Measurements from ENCODE around the gene PSMD1. TPM values are rescaled to one million over a fixed set of nuclear protein-coding genes. Genes with fewer than 3 reads are reported as not detected.

The PSMD1 gene
- total RNA-seq, 4 donors from 2014 or later = 45.5 to 60.2 (median 56.8) TPM

- H3K4me3 ChIP-seq = no peak overlapping the region
- H3K27ac ChIP-seq = no peak overlapping the region
- no peak for TF ChIP-seq EP300 (IDR thresholded peaks at IDR 0.05)
- no peaks in the 10 kb centered on the region for H3K9me3 ChIP-seq
- H3K4me1 ChIP-seq = peaks cover 5% of the 10 kb centered on the region
- no peaks in the 10 kb centered on the region for H3K27me3 ChIP-seq
- peaks cover 17% of the 10 kb centered on the region for H3K36me3 ChIP-seq
- WGBS = 88% methylated on average over 1 of the region's 1 CpG
- DNase-seq (ENCODE audit: low spot score in 2 of 2) = no peak
Measured at GRCh38 chr2:231111987-231112386, 55.3 kb downstream of the PSMD1 start.

GRCh38 chr2:231113489-231113888, 56.8 kb downstream of the PSMD1 start:
- WGBS = 90% methylated on average over 5 of the region's 5 CpGs

GRCh38 chr2:231115651-231116050, 59.0 kb downstream of the PSMD1 start:
- no peak for DNase-seq (ENCODE audit: low spot score in 2 of 2)
- TF ChIP-seq POLR2AphosphoS5 (IDR thresholded peaks at IDR 0.05) (no peak), POLR2A (IDR thresholded peaks at IDR 0.05) (no peak), CTCF (IDR thresholded peaks at IDR 0.05) (no peak)
- H3K36me3 ChIP-seq = peaks cover 3% of the 10 kb centered on the region
- WGBS = 79% methylated on average over 2 of the region's 2 CpGs
- H3K27me3 ChIP-seq = no peaks in the 10 kb centered on the region
- peaks cover 3% of the 10 kb centered on the region for H3K4me1 ChIP-seq
- H3K4me3 ChIP-seq = no peak overlapping the region
- no peak overlapping the region for H3K27ac ChIP-seq
- no peaks in the 10 kb centered on the region for H3K9me3 ChIP-seq

More at GRCh38 chr2:231113489-231113888, 56.8 kb downstream of the PSMD1 start:
- H3K4me1 ChIP-seq = peaks cover 5% of the 10 kb centered on the region
- H3K27me3 ChIP-seq = no peaks in the 10 kb centered on the region
- peaks cover 16% of the 10 kb centered on the region for H3K36me3 ChIP-seq
- no peak overlapping the region for H3K4me3 ChIP-seq
- TF ChIP-seq POLR2AphosphoS5 (IDR thresholded peaks at IDR 0.05) (no peak), EP300 (IDR thresholded peaks at IDR 0.05) (no peak), CTCF (IDR thresholded peaks at IDR 0.05) (no peak), POLR2A (IDR thresholded peaks at IDR 0.05) (no peak)
- DNase-seq (ENCODE audit: low spot score in 2 of 2) = no peak
- H3K27ac ChIP-seq = no peak overlapping the region
- H3K9me3 ChIP-seq = no peaks in the 10 kb centered on the region

GRCh38 chr2:231117148-231117547, 60.5 kb downstream of the PSMD1 start:
- peaks cover 3% of the 10 kb centered on the region for H3K36me3 ChIP-seq
- 50% methylated on average over 1 of the region's 1 CpG for WGBS
- DNase-seq (ENCODE audit: low spot score in 2 of 2) = no peak

GRCh38 chr2:231117922-231118613, 61.4 kb downstream of the PSMD1 start:
- Histone ChIP-seq H3K27ac (no peak overlapping the region), H3K4me3 (no peak overlapping the region), H3K9me3 (no peaks in the 10 kb centered on the region), H3K27me3 (no peaks in the 10 kb centered on the region), H3K4me1 (no peaks in the 10 kb centered on the region), H3K36me3 (peaks cover 3% of the 10 kb centered on the region)
- no peak for DNase-seq (ENCODE audit: low spot score in 2 of 2)
- TF ChIP-seq CTCF (IDR thresholded peaks at IDR 0.05) (no peak), POLR2AphosphoS5 (IDR thresholded peaks at IDR 0.05) (no peak), EP300 (IDR thresholded peaks at IDR 0.05) (no peak), POLR2A (IDR thresholded peaks at IDR 0.05) (no peak)
- 82% methylated on average over 4 of the region's 4 CpGs for WGBS

More at GRCh38 chr2:231117148-231117547, 60.5 kb downstream of the PSMD1 start:
- TF ChIP-seq EP300 (IDR thresholded peaks at IDR 0.05) = no peak
- no peak for TF ChIP-seq CTCF (IDR thresholded peaks at IDR 0.05)
- TF ChIP-seq POLR2AphosphoS5 (IDR thresholded peaks at IDR 0.05) = no peak
- TF ChIP-seq POLR2A (IDR thresholded peaks at IDR 0.05) = no peak
- Histone ChIP-seq H3K9me3 (no peaks in the 10 kb centered on the region), H3K4me1 (no peaks in the 10 kb centered on the region), H3K27me3 (no peaks in the 10 kb centered on the region), H3K27ac (no peak overlapping the region), H3K4me3 (no peak overlapping the region)

GRCh38 chr2:231118614-231118942, 61.9 kb downstream of the PSMD1 start:
- H3K36me3 ChIP-seq = no peaks in the 10 kb centered on the region
- H3K4me1 ChIP-seq = peaks cover 4% of the 10 kb centered on the region
- no peaks in the 10 kb centered on the region for H3K27me3 ChIP-seq
- H3K27ac ChIP-seq = no peak overlapping the region
- H3K9me3 ChIP-seq = no peaks in the 10 kb centered on the region
- H3K4me3 ChIP-seq = no peak overlapping the region
- TF ChIP-seq POLR2A (IDR thresholded peaks at IDR 0.05) (no peak), EP300 (IDR thresholded peaks at IDR 0.05) (no peak), CTCF (IDR thresholded peaks at IDR 0.05) (no peak), POLR2AphosphoS5 (IDR thresholded peaks at IDR 0.05) (no peak)
- WGBS = 84% methylated on average over 2 of the region's 2 CpGs
- no peak for DNase-seq (ENCODE audit: low spot score in 2 of 2)

Data from suprapubic skin (tissue), 4 donors.